Ishikawa (cell line): Measurements from ENCODE around the gene GPR150.

ENCODE experiments used
- CEBPB ChIP-seq: IDR thresholded peaks from 2 replicates; pipeline ENCODE4 v1.6.1; 2012
- CREB1 ChIP-seq: IDR thresholded peaks from 2 replicates; pipeline ENCODE4 v1.6.1; 2012; ENCODE audit warnings: low read depth
- EGR1 ChIP-seq: IDR thresholded peaks from 2 replicates; pipeline ENCODE4 v1.6.1; 2012
- EP300 ChIP-seq: IDR thresholded peaks from 2 replicates; pipeline ENCODE4 v1.6.1; 2012; ENCODE audit warnings: borderline replicate concordance
- FOXM1 ChIP-seq: IDR thresholded peaks from 2 replicates; pipeline ENCODE4 v1.6.1; 2012; ENCODE audit warnings: low read depth, borderline replicate concordance
- MAX ChIP-seq: IDR thresholded peaks from 2 replicates; pipeline ENCODE4 v1.6.1; 2012
- NFIC ChIP-seq: IDR thresholded peaks from 2 replicates; pipeline ENCODE4 v1.6.1; 2012
- RAD21 ChIP-seq: IDR thresholded peaks from 2 replicates; pipeline ENCODE4 v1.6.1; 2012; ENCODE audit warnings: low read depth
- REST ChIP-seq: IDR thresholded peaks from 2 replicates; pipeline ENCODE4 v1.6.1; 2012; ENCODE audit warnings: low read depth, mild to moderate bottlenecking
- TAF1 ChIP-seq: IDR thresholded peaks from 2 replicates; pipeline ENCODE4 v1.6.1; 2012; ENCODE audit warnings: low read depth, mild to moderate bottlenecking
- TCF12 ChIP-seq: IDR thresholded peaks from 2 replicates; pipeline ENCODE4 v1.6.1; 2012; ENCODE audit warnings: low read depth
- TEAD4 ChIP-seq: IDR thresholded peaks from 2 replicates; pipeline ENCODE4 v1.6.1; 2012
- USF1 ChIP-seq: IDR thresholded peaks from 2 replicates; pipeline ENCODE4 v1.6.1; 2012
- YY1 ChIP-seq: IDR thresholded peaks from 2 replicates; pipeline ENCODE4 v1.6.1; 2012; ENCODE audit warnings: low read depth
- ZBTB7A ChIP-seq: IDR thresholded peaks from 2 replicates; pipeline ENCODE4 v1.6.1; 2012; ENCODE audit warnings: low read depth

GPR150 gene

GRCh38 chr5:95655575-95655974 lies 35.7 kb downstream of the GPR150 start:
- no peak for TF ChIP-seq REST
- no peak for TF ChIP-seq MAX
- TF ChIP-seq NFIC: no peak
- TF ChIP-seq USF1: no peak
- TF ChIP-seq TEAD4: no peak

GRCh38 chr5:95660060-95660459 lies 40.2 kb downstream of the GPR150 start:
- TF ChIP-seq NFIC: no peak
- no peak for TF ChIP-seq YY1
- TF ChIP-seq TEAD4: no peak
- no peak for TF ChIP-seq MAX
- TF ChIP-seq ZBTB7A: no peak
- no peak for TF ChIP-seq RAD21
- TF ChIP-seq EP300: no peak
- TF ChIP-seq TAF1: no peak
- no peak for TF ChIP-seq TCF12
- no peak for TF ChIP-seq REST
- TF ChIP-seq CEBPB: no peak
- no peak for TF ChIP-seq USF1

GRCh38 chr5:95662946-95663345 lies 43.1 kb downstream of the GPR150 start:
- TF ChIP-seq EGR1: no peak
- TF ChIP-seq TCF12: no peak
- no peak for TF ChIP-seq CREB1
- TF ChIP-seq RAD21: no peak
- no peak for TF ChIP-seq FOXM1
- no peak for TF ChIP-seq TAF1
- no peak for TF ChIP-seq CEBPB
- TF ChIP-seq TEAD4: no peak
- TF ChIP-seq USF1: no peak
- TF ChIP-seq MAX: no peak

- TF ChIP-seq RAD21: peak; percentile 69
- no peak for TF ChIP-seq MAX
- TF ChIP-seq FOXM1: no peak
These were observed 44.4 kb downstream of the GPR150 start for GRCh38 chr5:95664204-95664786.

GRCh38 chr5:95667061-95667618 lies 47.3 kb downstream of the GPR150 start:
- no peak for TF ChIP-seq USF1
- TF ChIP-seq TEAD4: no peak
- TF ChIP-seq NFIC: no peak
- no peak for TF ChIP-seq EGR1
- no peak for TF ChIP-seq MAX
- TF ChIP-seq FOXM1: no peak
- TF ChIP-seq TAF1: no peak
- no peak for TF ChIP-seq TCF12
- no peak for TF ChIP-seq CEBPB
- no peak for TF ChIP-seq CREB1
- no peak for TF ChIP-seq RAD21
- TF ChIP-seq YY1: no peak
